Fibroblast of lung (primary cell): ENCODE data around the gene YIF1B. TPM values are rescaled to one million over a fixed set of nuclear protein-coding genes. Genes with fewer than 3 reads are reported as not detected.
"Not testable (repeated sequence)": the region's sequence is repeated elsewhere in the genome, so short reads cannot be mapped to it uniquely, and the experiment has no call there.

ENCODE experiments used
- DNase-seq, 2 donors: peaks; one replicate each; pipeline versions ENCODE4 v3.0.0 to v3.0.0-alpha.2; 2010; ENCODE audit warnings: low read depth in 2 of 2
- H2AFZ ChIP-seq: 2 replicates; pipeline ENCODE4 v1.5.1; 2012; ENCODE audit warnings: low read length, control low read depth, inconsistent platforms
- H3K27ac ChIP-seq: 2 replicates; pipeline ENCODE4 v1.5.1; 2011; ENCODE audit warnings: low read length, control low read depth; ENCODE audit not compliant: insufficient read depth
- H3K27me3 ChIP-seq: 2 replicates; pipeline ENCODE4 v1.5.1; 2011; ENCODE audit warnings: mild to moderate bottlenecking, low read length; ENCODE audit not compliant: control insufficient read depth, insufficient read depth
- H3K36me3 ChIP-seq: 2 replicates; pipeline ENCODE4 v1.5.1; 2011; ENCODE audit warnings: low read length; ENCODE audit not compliant: control insufficient read depth, insufficient read depth
- H3K4me1 ChIP-seq: 2 replicates; pipeline ENCODE4 v1.5.1; 2011; ENCODE audit warnings: low read length; ENCODE audit not compliant: control insufficient read depth, insufficient read depth; ENCODE audit errors: extremely low read depth
- H3K4me2 ChIP-seq: 2 replicates; pipeline ENCODE4 v1.5.1; 2011; ENCODE audit warnings: low read length, control low read depth; ENCODE audit not compliant: insufficient read depth; ENCODE audit errors: extremely low read depth
- H3K4me3 ChIP-seq, 4 experiments: fragments of 200-600 bp in 1 of 4; sonication (generic) in 1 of 4; replicated peaks in 1 of 4; 2 replicates each; pipeline ENCODE4 v1.5.1; 2011 to 2016; ENCODE audit warnings: low read length in 4 of 4, low read depth in 3 of 4, mild to moderate bottlenecking in 3 of 4, control low read depth in 2 of 4, inconsistent platforms in 1 of 4, mixed read lengths in 1 of 4; ENCODE audit not compliant: insufficient read depth in 1 of 4; ENCODE audit errors: control extremely low read depth in 1 of 4
- H3K79me2 ChIP-seq: 2 replicates; pipeline ENCODE4 v1.5.1; 2012; ENCODE audit warnings: mild to moderate bottlenecking, low read length, inconsistent platforms; ENCODE audit not compliant: control insufficient read depth, insufficient read depth
- H3K9ac ChIP-seq: 2 replicates; pipeline ENCODE4 v1.5.1; 2011; ENCODE audit warnings: mild to moderate bottlenecking, low read length, control low read depth; ENCODE audit not compliant: insufficient read depth
- H3K9me3 ChIP-seq: 2 replicates; pipeline ENCODE4 v1.5.1; 2012; ENCODE audit warnings: low read depth, low read length; ENCODE audit not compliant: control insufficient read depth, insufficient read depth
- H4K20me1 ChIP-seq: 2 replicates; pipeline ENCODE4 v1.5.1; 2011; ENCODE audit warnings: low read length; ENCODE audit not compliant: control insufficient read depth, insufficient read depth; ENCODE audit errors: extremely low read depth
- EZH2 ChIP-seq: IDR thresholded peaks from 2 replicates; pipeline ENCODE4 v1.5.1; 2012; ENCODE audit warnings: low read length, control low read depth, mild to moderate bottlenecking; ENCODE audit errors: missing control alignments
- polyA plus RNA-seq, 2 donors: library from polyadenylated mRNA; depleted of rRNA in 1 of 2; stranded (reverse) in 1 of 2; unstranded in 1 of 2; fragments of >200 nt; gene quantifications; 2 replicates each; pipeline ENCODE4 v1.2.1, GENCODE V29; 2011 to 2012; ENCODE audit warnings: missing spikeins in 1 of 2
- total RNA-seq: library from RNA; depleted of rRNA; stranded (reverse); fragments of >200 nt; gene quantifications from 2 replicates; pipeline ENCODE4 v1.2.1, GENCODE V29; 2014
- TF ChIP-seq, protein P1 (sequence below), 2 donors: IDR thresholded peaks in 1 of 2; conservative IDR thresholded peaks in 1 of 2; 1 replicate in 1 of 2; 2 replicates in 1 of 2; pipeline ENCODE4 v1.5.1; 2011 to 2012; ENCODE audit warnings: low read length in 2 of 2, control low read depth in 1 of 2, inconsistent platforms in 1 of 2, low read depth in 1 of 2, mild to moderate bottlenecking in 1 of 2

Gene YIF1B
- total and polyA plus RNA-seq, 2 donors (not counting 1 experiment from before 2014, with no cell fraction given) = 73.3 to 96.5 TPM

GRCh38 chr19:38263689-38264485, 51.9 kb downstream of the YIF1B start:
- peak overlapping the region; percentile 30 for H2AFZ ChIP-seq
- H4K20me1 ChIP-seq = no peaks in the 10 kb centered on the region
- H3K36me3 ChIP-seq = no peaks in the 10 kb centered on the region
- no peak for TF ChIP-seq EZH2
- TF ChIP-seq, protein P1, sequence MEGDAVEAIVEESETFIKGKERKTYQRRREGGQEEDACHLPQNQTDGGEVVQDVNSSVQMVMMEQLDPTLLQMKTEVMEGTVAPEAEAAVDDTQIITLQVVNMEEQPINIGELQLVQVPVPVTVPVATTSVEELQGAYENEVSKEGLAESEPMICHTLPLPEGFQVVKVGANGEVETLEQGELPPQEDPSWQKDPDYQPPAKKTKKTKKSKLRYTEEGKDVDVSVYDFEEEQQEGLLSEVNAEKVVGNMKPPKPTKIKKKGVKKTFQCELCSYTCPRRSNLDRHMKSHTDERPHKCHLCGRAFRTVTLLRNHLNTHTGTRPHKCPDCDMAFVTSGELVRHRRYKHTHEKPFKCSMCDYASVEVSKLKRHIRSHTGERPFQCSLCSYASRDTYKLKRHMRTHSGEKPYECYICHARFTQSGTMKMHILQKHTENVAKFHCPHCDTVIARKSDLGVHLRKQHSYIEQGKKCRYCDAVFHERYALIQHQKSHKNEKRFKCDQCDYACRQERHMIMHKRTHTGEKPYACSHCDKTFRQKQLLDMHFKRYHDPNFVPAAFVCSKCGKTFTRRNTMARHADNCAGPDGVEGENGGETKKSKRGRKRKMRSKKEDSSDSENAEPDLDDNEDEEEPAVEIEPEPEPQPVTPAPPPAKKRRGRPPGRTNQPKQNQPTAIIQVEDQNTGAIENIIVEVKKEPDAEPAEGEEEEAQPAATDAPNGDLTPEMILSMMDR (conservative IDR thresholded peaks at IDR 0.05 in 1 of 2, IDR thresholded peaks at IDR 0.05 in 1 of 2; ENCODE audit: low read depth in 1 of 2, low read length in 2 of 2) = no peak
- H3K4me2 ChIP-seq = peak overlapping the region; percentile 90
- peaks cover 8% of the 10 kb centered on the region for H3K4me1 ChIP-seq
- peak overlapping the region in 2 of 4 experiments; percentile 26 to 46 for H3K4me3 ChIP-seq
- DNase-seq = peak in 1 of 2 donors; percentile 69
- no peaks in the 10 kb centered on the region for H3K79me2 ChIP-seq
- H3K27me3 ChIP-seq = no peaks in the 10 kb centered on the region
- no peaks in the 10 kb centered on the region for H3K9me3 ChIP-seq
- no peak overlapping the region for H3K27ac ChIP-seq
- no peak overlapping the region for H3K9ac ChIP-seq

- Histone ChIP-seq H3K4me3 (no peak overlapping the region), H3K9ac (no peak overlapping the region), H3K4me1 (peaks cover 8% of the 10 kb centered on the region), H3K9me3 (no peaks in the 10 kb centered on the region), H3K79me2 (no peaks in the 10 kb centered on the region), H3K36me3 (no peaks in the 10 kb centered on the region), H3K4me2 (no peak overlapping the region), H3K27me3 (no peaks in the 10 kb centered on the region), H2AFZ (no peak overlapping the region), H4K20me1 (no peaks in the 10 kb centered on the region), H3K27ac (no peak overlapping the region)
- DNase-seq = no peak
- TF ChIP-seq, protein P1 (conservative IDR thresholded peaks at IDR 0.05 in 1 of 2, IDR thresholded peaks at IDR 0.05 in 1 of 2; ENCODE audit: low read depth in 1 of 2, low read length in 2 of 2) = no peak
- no peak for TF ChIP-seq EZH2
Measured at GRCh38 chr19:38262585-38263268, 53.0 kb downstream of the YIF1B start.

GRCh38 chr19:38261942-38262341, 53.8 kb downstream of the YIF1B start:
- not testable (repeated sequence) for DNase-seq, H3K27me3 ChIP-seq, H3K79me2 ChIP-seq, H3K27ac ChIP-seq, H4K20me1 ChIP-seq, H3K4me3 ChIP-seq, H3K4me1 ChIP-seq, H3K4me2 ChIP-seq, H3K9ac ChIP-seq, H3K36me3 ChIP-seq, H2AFZ ChIP-seq, H3K9me3 ChIP-seq
